NB4 (cell line): ENCODE data around the gene SLC24A4.

Experiments
- CTCF ChIP-seq: IDR thresholded peaks from one replicate; pipeline ENCODE4 v1.5.1; 2012; ENCODE audit warnings: low read depth, low read length
- MYC ChIP-seq: IDR thresholded peaks from 2 replicates; pipeline ENCODE4 v1.6.1; 2011; ENCODE audit warnings: low read depth, low read length
- POLR2A ChIP-seq: IDR thresholded peaks from 2 replicates; pipeline ENCODE4 v1.6.1; 2011; ENCODE audit warnings: mild to moderate bottlenecking; ENCODE audit not compliant: insufficient read length; ENCODE audit errors: extremely low read depth

GRCh38 chr14:92484132-92484823 is 161.3 kb downstream of the SLC24A4 start:
- no peak for TF ChIP-seq POLR2A
- TF ChIP-seq CTCF, result no peak
- TF ChIP-seq MYC, result no peak
